H4 (cell line): ENCODE measurements around the gene ERFL. TPM values are rescaled to one million over a fixed set of nuclear protein-coding genes. Genes with fewer than 3 reads are reported as not detected.
"Not testable (repeated sequence)": the region's sequence is repeated elsewhere in the genome, so short reads cannot be mapped to it uniquely, and the experiment has no call there.

Experiments
- DNase-seq: peaks from one replicate; pipeline ENCODE4 v3.0.0-alpha.2; 2015; ENCODE audit warnings: low spot score
- total RNA-seq: library from RNA; depleted of rRNA; stranded (reverse); fragments of >200 nt; shearing (Covaris generic); gene quantifications from 2 replicates; pipeline ENCODE4 v1.2.3, GENCODE V29; 2014

ERFL gene
- total RNA-seq, 1 experiment from 2014 or later: not detected

DNA sequence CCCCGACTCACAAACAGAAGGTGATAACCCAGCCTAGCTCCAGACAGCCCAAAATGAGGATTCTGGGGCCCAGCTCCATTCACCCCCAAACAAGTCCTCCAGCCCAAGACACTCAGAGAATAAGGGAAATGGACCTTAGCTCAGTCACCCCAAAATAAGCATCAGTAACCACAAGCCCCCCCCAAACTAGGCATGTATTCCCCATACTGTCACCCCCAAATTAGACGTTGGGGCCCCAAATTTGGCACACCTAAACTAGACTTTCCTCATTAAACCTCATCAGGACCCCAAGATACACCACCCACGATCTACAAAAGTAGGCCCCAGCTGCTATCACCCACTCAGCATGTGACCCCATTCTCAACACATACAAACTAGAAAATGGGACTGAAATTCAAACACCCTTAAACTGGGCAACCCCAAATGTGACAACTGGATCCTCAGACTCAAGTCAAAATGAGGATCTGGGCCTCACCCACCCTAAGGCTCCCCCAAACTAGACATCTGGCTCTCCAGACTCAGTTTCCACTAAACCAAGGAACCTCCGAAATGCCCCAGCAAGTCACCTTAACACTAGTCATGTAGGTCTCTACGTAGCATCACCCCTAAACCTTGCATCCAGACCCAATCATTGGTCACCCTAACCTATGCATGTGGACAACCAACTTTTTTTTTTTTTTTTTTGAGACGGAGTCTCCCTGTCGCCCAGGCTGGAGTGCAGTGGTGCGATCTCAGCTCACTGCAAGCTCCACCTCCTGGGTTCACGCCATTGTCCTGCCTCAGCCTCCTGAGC, 13.4 kb upstream of the ERFL start:
- DNase-seq: no peak

DNA sequence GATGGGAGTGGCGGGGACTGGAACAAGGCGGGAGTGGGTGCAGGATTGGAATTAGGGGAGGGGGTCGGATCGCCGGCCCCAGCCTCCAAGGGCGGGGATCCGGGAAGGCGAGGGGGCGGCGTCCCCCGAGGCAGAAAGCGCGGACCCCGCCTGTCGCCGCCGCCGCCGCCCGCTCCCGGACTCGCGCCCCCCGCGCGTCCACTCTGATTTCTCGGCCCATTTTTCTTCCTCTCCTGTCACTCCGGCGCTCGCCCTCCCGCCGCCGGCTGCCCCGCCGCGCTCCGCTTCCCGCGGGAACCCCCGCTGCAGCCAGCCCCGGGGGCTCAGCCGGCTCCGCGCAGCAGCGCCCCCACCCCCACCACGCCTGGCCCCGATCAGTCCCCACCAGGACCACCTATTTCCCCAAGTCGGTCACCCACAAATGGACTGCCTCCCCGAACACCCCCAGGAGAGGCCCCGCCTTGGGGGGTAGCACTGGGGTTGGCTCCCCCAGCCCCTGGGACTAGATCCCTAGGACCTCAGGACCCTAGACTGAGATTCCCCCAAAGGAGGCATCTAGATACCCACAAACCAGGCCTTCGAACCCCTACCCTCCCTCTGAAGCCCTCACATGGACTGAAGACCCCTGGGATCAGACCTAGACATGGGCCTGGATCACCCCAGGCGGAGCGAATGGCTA, 12.6 kb upstream of the ERFL start:
- DNase-seq: no peak

DNA sequence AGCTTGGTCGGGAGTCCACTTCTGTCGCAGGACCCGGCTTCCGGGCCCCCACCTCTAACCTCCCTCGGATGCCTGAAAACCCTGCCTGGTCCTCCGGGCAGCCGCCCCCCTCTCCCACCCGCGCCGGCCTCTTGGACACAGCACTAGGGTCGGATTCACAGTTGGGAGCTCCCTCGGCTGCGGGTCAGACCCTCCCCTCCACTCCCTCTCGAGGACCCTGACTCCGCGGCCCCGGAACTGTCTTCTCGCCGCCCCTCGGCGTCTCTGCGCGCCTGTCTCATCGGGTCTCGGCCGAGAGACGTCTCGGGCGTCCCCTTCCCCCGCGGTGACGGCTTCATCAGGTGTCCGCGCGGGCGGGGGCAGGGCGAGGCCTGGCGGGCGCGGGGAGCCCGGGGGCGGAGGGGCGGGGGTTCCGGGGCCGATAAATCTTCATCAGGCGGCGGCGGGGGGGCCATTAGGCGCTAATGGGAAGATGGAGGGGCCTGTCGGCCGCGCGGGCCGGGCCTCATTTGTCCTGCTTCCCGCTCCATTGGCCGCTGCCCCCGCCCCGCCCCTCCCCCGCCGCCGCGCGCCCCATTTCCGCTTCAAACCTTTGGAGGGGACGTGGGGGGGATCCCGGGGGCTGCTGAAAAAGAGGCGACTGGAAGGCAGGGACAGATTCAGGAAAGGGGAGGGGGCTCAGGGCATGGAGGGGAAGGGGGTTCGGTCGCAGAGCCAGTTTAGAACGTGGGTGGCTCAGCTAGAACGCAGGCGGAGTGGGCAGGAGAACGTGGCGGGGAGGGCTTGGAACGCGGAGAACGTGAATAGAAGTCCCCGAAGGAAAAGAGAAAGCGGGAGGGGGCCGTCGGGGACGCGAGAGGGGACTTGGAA, 11.8 kb upstream of the ERFL start:
- DNase-seq: no peak

DNA sequence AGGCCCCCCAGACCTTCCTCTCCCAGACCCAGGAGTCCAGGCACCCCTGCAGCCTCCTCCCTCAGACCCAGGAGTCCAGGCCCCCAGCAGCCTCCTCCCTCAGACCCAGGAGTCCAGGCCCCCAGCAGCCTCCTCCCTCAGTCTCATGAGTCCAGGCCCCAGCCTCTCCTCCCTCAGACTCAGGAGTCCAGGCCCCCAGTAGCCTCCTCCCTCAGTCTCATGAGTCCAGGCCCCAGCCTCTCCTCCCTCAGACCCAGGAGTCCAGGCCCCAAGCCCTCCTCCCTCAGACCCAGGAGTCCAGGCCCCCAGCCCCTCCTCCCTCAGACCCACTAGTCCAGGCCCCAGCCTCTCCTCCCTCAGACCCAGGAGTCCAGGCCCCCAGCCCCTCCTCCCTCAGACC, 11.0 kb upstream of the ERFL start:
- not testable (repeated sequence) for DNase-seq

DNA sequence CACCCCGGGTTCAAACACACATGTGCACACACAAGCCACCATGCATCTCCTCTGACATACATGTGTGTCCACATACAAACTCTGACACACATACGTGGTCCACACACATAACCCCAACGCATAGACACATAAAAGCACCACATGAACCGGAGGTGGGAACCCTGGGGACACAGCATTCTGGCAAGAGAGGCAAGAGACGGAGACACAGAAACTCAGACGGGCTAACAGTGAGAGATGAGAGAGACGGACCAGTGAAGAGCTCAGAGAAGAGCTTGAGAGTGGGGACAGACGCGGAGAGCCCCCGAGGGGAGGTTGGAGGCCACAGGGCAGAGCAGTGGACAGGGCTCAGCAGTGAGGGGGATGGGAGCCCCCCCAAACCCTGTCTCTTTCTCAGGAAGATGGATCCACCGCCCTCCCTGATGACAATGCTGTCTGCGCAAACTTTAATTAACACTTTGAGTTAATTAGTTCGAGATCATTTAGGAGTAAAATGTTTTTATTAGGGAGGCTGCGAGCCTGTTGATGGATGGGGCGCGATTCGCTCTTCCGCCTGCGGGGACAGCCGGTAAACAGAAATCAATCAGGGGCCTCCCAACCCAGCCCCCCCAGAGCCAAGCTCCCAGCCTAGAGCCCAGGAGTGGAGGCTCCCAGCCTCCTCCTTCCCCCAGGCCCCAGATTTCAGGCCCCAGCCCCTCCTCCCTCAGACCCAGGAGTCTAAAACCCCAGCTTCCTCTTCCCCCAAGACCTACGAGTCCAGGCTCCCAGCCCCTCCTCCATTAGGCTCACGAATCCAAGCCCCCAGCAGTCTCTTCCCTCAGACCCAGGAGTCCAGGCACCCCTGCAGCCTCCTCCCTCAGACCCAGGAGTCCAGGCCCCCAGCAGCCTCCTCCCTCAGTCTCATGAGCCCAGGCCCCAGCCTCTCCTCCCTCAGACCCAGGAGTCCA, 9.5 kb upstream of the ERFL start:
- no peak for DNase-seq

DNA sequence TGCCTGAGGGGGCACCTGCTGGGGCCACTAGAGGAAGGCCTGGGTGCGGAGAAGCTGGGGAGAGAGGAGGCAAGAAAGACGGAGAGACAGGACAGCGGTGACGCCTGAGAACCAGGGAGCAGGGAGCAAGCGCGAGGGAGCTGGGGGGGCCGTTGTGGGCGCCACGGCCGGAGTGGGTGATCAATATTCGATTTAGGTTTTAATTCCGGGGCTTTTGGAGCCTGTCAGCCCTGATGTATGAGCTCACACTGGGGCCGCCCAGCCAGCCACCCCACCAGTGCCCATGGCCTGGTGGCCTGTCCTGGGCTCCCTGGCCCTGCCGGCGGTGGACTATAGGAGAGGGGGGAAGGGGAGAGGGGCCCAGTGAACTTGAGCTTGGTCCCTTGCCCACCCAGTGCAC, 8.7 kb upstream of the ERFL start:
- DNase-seq: no peak

DNA sequence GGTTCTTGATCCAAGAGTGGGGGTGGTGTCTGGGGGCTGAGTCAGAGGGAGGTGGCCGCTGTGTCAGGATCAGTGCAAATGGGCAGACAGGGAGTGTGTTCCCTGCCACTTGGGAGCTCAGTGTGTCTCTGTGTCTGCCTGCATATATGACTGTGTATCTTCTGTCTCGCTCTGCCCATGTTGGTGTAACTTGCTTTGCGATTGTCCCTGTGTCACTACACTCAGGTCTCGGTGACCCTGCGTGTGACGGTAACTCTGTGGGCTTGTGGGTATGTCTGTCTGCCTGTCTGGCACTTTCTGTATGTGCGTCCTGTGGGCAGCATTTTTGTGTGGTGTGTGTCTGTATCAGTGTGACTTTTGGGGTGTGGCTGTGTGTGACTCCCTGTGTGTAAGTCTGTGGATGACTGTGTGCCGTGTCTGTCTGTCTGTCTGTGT, 8.2 kb upstream of the ERFL start:
- DNase-seq: no peak

DNA sequence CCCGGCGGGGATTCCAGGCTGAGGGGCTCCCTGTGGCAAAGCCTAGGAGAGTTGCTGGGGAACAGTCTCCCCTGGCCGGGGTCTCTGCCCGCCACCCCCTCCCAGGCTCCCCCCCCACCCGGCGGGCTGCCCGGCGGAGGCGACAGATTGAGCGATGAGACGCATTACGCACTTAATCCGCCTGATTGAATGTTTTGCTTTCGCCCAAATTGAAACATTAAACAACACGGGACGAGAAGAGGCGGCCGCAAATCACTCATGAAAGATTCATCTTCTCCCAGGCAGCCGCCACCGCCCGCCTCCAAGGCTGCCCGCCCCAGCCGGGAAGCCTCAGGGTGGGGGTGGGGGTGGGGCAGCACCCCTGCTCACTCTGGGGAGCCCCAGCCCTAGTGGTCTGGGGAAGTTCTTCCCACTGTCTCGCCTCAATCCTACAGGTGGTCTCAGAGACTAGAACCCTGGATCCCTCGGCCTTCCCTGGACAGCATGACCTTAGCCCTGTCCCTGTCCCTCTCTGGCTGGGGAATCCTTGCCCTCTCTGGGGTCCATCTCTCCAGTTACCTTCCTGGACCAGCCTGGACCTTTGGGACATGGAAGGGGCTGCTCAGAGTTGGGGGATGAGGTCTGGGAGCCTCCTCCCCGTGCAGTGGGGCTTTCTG, 7.6 kb upstream of the ERFL start:
- no peak for DNase-seq

DNA sequence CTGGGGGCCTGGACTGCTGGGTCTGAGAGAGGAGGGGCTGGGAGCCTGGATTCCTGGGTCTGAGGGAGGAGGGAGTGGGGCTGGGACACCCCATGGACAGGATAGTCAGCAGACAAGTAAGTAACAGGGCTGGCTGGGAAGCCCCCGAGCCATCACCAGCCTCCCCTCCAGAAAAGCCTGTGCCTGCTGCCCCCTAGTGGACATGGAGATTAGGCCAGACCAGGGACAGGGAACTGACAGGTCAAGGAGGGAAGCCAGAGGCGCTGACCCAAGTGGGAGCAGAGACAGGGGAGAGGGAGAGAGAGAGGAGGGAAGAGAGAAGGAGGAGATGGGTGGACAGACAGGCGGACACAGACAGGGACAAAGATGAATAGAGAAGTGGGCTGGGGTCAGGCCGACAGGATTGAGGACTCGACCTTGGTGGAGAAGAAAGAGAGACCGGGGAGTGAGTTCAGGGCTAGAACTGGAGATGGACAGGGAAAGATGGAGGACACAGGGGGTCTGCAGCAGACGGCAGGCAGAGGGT, 6.7 kb upstream of the ERFL start:
- DNase-seq: peak; percentile 32

DNA sequence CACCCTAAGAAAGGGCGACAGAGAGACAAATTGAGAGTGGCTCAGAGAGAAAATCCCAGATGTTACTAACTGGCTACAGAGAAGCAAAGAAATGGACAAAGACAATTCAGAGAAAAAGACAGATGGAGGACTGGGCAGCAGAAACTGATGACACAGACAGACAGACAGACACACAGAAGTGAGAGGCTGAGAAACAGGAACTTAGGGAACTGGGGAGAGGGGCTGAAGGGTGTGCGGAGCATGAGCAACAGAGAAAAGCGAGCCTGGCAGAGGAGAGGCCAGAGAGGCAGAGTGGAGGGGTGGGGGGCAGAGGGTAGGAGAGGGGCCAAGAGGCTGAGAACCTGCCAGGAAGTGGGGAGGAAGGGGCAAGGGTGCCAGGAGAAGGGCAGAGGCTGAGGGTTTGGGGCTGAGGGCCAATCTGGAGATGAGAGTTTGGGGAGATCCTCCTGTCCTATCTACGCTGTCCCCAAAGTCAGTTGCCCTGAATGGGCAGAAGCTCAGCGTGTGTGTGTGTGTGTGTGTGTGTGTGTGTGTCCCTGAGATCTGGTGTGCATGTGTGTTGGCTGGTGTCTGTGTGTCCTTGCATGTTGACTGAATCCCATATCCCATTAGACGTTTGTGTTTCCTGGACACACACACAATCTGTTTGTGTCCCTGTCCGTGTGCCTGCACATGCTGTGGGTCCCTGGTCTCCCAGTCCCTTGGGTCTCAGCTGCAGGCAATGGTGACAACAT, 5.6 kb upstream of the ERFL start:
- no peak for DNase-seq

DNA sequence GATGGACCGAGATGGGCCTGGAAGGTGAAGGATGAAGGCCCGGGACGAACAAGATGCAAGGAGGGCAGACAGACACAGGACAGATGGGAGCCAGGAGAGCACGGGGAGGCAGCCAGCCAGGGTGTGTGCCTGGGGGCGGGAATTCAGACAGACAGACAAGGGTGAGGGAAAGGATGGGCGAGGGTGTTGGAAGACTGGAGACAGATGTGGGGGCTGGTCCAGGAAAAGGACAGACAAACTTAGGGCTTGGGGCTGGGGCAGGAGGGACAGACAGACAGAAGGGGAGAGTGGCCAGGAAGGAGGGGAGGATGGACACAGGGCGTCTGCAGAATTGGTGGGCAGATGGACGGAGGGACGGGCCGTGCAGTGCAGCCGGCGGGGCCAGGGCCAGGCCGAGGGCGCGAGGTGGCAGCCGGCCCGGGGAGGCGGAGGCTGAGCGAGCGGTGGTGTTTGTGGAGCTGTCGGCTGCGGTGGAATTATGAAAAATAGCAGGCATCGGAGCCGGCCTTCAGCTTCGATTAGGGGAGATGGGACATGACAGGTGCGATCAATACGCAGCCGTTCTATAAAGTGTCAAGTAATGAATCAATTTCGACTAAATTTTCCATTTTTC, 4.6 kb upstream of the ERFL start:
- no peak for DNase-seq

DNA sequence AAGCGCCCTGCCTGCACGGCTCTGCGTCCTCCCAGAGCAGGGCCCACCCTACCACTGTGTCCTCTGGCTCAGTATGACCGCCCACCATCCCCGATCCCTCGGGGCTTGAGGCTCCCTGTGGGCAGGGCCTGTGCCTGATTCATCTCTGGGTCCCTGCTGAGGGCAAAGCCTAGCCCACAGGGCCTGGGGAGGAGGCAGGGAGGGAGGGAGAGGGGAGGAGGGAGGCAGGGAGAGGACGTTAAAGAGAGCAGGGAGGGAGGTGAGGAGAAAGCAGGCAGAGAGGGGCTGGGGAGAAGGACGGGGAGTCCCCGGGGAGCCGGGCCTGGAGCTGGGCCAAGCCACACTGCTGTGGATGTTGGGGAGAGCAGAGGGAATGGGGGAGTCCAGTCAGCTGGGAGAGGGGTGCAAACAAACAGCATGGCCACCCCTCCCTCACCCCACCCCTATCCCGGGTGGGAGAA, 4.0 kb upstream of the ERFL start:
- DNase-seq: no peak

DNA sequence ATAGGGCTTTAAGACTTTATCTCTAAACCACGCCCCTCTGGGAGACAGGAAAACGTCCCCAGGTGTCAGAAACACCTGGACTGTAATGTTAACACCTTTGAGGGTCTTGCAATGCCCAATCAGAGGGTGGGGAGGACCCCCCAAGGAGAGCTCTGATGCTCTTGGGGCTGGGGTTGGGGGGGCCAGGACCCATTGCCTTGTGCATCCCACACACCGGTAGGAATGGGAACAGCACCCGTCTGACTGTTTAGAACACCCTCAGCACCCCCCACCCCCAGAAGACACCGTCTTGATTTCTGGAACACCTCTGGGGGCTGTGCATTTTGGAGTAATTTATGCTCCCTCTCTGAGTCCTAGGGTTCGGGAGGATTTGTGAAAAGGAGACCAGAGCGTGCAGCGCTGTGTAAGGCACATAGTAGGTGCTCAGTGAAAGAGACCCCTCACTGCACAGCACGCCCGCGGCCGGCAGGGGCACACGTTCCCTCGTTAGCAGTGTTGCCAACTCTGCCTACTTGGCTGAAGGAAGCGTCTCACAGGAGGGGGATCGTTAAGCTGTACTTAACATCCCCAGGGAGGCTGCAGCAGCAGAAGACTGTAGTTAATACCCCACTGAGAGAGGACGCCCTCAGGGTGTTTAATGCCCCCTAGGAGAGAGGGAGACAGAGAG, 2.8 kb upstream of the ERFL start:
- no peak for DNase-seq

DNA sequence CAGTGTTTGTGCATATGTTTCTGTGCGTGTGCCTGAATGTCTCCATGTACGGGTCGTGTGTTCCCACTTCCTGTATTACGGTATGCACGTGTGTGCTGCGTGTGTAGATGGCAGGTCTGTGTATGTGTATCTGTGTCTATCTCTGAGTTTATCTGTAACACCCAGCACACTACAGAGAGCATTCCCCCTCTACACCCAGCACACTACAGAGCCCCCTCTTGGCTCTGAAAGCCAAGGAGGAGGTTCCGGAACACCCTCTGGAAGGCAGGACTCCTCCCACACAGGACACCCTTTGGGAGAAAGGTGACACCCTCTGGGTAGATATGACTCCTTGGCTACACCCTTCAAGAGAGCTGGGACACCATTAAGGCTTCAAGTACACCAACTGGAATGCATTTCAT, 2.1 kb upstream of the ERFL start:
- no peak for DNase-seq

DNA sequence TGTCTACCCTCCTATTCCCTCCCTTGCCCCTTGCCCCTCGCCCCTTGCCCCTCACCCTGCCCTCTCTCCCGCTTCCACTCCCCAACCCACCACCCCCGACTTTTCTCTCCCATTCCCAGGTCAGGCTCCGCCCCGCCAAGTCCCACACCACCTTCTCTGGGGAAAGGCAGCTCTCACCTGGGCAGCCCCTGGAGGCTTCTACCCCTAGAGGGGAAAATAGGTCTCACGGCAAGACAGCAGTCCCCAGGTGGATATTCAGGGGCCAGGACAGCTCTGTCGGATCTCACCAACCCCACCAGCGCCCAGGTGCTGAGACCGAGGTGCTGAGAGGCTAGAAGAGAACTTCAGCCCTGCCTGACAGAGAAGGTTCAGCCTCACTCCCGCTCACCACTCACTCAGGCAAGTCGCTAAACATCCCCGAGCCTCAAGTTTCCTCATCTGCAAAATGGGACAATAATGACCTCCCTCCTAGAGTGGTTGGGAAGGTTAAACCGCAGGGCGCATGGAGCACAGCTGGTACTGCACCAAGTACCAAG, 1.4 kb upstream of the ERFL start:
- DNase-seq: no peak

DNA sequence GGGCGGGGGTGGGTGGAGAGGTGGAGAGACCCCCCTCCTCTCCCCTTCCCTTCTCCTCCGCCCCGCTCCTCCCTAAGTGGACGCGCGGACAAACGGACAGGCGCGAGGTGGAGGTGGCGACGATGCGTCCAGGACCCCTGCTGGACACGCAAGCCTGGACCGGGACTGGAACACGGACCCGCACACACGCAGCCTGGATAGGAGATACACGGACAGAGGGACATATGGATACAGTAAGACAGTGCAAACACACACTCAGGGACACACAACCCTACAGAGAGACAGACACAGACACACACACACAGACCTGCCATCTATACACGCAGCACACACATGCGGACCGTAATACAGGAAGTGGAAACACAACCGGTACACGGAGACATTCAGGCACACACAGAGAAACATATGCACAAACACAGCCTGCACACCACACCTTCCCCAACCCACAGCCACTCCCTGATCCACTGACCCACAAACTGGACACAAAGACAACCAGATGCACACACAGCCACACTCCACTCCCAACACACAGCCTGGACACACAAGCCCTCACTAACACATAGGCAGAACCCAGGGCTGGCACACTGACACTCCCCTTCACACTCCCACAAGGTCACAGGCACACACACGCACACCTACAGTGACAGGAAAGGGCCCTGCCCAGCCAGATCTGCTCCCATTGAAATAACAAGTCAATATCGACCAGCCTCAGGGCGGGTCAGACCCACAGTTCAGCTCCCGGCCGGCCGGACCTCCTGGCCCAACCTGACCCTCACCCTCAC, 696 bp upstream of the ERFL start:
- no peak for DNase-seq

DNA sequence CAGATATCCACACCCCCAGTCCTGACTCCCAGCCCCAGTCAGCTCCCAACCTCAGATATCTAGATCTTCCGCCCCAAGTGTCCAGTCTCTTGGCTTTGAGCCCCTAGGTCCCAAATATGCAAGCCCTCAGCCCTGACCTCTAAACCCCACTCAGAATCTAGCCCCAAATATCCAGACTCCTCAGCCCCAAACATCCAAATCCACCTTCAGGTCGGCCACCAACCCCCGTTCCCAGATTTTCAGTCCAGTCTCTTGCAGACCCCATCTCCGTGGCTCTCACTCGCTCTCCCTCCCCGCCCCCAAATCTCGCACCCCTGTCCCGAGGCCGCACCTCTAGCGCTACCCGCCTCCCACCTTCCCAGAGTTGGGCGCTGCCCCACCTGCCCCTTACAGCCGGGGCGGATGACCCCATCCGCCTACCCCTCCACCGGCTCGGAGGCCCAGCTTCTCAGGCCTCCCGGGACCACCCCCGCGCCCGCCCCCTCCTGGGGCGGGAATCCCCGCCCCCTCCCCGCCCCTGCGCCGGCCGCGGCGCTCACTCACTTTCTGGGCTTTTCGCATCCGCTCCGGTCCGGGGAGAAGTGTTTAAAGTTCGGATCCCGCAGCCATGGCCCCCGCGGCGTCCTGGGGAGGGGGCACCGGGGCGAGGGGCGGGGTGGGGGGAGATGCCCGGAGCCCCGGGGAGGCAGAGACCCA, 604 bp downstream of the ERFL start:
- no peak for DNase-seq
